Muscle layer of colon (tissue), 2 donors: ENCODE data around the gene LIMA1.
"Not testable (repeated sequence)": the region's sequence is repeated elsewhere in the genome, so short reads cannot be mapped to it uniquely, and the experiment has no call there.

Experiments used
- H3K27ac ChIP-seq: one replicate; pipeline ENCODE4 v1.7.0; 2013; ENCODE audit warnings: low read depth, mild to moderate bottlenecking, low read length, moderate library complexity
- H3K27me3 ChIP-seq, 2 donors: one replicate each; pipeline ENCODE4 v1.7.0; 2013; ENCODE audit warnings: low read length in 2 of 2, mild to moderate bottlenecking in 2 of 2; ENCODE audit not compliant: insufficient read depth in 2 of 2, control insufficient read depth in 1 of 2
- H3K36me3 ChIP-seq: one replicate; pipeline ENCODE4 v1.7.0; 2013; ENCODE audit warnings: mild to moderate bottlenecking, low read length; ENCODE audit not compliant: insufficient read depth
- H3K4me1 ChIP-seq: one replicate; pipeline ENCODE4 v1.7.0; 2013; ENCODE audit warnings: mild to moderate bottlenecking, low read length; ENCODE audit not compliant: insufficient read depth
- H3K4me3 ChIP-seq, 2 donors: one replicate each; pipeline ENCODE4 v1.7.0; 2013; ENCODE audit warnings: low read length in 2 of 2, low read depth in 1 of 2, mild to moderate bottlenecking in 1 of 2, moderate library complexity in 1 of 2
- H3K9ac ChIP-seq: one replicate; pipeline ENCODE4 v1.7.0; 2013; ENCODE audit warnings: low read length
- H3K9me3 ChIP-seq: one replicate; pipeline ENCODE4 v1.7.0; 2013; ENCODE audit warnings: mild to moderate bottlenecking, low read length
- donor health status: abdominal sarcoma.
- donor health status: Adenocarcinoma of cecum.

The LIMA1 gene

DNA sequence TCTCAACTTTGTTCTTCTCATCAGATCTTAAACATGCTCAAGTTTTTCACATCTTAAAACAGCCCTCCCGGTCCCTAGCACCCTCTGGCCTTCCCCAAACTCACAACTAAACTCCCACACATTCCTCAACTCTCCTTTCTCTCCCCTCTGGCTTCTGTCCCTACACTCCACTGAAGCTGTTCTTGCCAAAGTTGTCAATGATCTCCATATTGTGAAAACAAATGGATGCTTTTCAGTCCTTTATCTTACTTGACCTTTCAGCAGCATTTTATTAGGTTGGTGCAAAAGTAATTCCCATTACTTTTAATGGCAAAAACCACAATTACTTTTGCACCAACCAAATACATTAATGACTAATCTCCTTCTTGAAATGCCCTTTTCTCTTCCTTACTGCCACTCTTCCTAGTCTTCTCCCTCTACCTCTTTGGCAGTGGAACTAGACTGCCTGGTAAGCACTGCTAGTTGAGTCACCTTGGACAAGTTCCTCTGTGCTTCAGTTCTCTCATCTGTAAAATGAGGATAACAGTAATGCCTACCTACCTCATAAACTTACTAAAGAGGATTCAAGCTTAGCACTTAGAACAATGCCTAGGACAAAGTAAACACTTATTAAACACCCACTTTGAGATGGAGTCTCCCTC lies 132.2 kb downstream of the LIMA1 start:
- Histone ChIP-seq H3K4me1 (no peaks in the 10 kb centered on the region), H3K27me3 (no peaks in the 10 kb centered on the region), H3K27ac (no peak overlapping the region), H3K9me3 (no peaks in the 10 kb centered on the region), H3K4me3 (no peak overlapping the region), H3K9ac (no peak overlapping the region), H3K36me3 (no peaks in the 10 kb centered on the region)

DNA sequence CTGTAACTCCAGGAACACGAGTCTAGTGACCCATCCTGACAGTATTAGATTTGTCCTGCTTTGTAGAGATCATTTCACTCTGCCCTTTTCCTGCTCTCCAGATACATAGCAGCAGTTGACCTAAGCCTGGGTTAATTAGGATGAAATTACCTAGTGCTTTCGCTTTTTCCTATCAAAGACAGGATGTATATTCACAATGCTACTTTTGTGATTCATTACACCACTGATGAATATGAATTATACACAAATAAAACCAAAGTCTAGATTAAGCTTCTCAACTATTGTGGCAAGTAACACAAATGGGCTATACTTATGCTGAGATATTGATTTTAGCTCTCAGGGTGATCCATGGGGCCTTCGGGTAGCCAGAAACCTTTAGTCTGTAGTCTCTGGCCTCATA lies 134.0 kb downstream of the LIMA1 start:
- H3K9me3 ChIP-seq: no peaks in the 10 kb centered on the region
- no peaks in the 10 kb centered on the region for H3K4me1 ChIP-seq
- H3K4me3 ChIP-seq: no peak overlapping the region
- H3K27me3 ChIP-seq: no peaks in the 10 kb centered on the region
- H3K9ac ChIP-seq: no peak overlapping the region
- no peaks in the 10 kb centered on the region for H3K36me3 ChIP-seq
- H3K27ac ChIP-seq: no peak overlapping the region

DNA sequence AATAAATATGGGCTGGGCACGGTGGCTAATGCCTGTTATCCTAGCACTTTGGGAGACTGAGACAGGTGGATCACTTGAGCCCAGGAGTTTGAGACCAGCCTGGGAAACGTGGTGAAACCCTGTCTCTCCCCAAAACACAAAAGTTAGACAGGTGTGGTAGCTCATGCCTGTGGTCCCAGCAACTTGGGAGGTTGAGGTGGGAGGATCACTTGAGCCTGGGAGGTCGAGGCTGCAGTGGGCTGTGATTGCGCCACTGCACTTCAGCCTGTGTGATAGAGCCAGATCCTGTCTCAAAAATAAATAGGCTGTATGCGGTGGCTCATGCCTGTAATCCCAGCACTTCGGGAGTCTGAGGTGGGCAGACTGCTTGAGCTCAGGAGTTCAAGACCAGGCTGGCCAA lies 135.3 kb downstream of the LIMA1 start:
- H3K27ac ChIP-seq, H3K4me3 ChIP-seq, H3K4me1 ChIP-seq, H3K9me3 ChIP-seq, H3K9ac ChIP-seq, H3K27me3 ChIP-seq, H3K36me3 ChIP-seq: not testable (repeated sequence)

DNA sequence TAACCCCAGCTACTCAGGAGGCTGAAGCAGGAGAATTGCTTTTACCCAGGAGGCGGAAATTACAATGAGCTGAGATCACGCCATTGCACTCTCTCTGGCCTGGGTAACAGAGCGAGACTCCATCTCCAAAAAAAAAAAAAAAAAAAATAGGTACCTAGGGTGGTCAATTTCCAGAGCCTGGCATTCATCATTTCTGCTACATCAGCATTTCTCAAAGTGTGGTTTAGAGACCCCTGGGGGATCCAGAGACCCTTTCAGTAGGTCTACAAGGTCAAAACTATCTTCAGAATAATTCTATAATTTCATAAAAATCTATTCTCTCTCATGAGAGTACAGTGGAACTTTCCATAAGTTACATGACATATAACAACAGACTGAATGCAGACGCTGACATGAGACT lies 136.0 kb downstream of the LIMA1 start:
- Histone ChIP-seq H3K9me3 (no peaks in the 10 kb centered on the region), H3K4me3 (no peak overlapping the region), H3K27ac (no peak overlapping the region), H3K4me1 (no peaks in the 10 kb centered on the region), H3K36me3 (peaks cover 12% of the 10 kb centered on the region), H3K9ac (no peak overlapping the region), H3K27me3 (no peaks in the 10 kb centered on the region)

DNA sequence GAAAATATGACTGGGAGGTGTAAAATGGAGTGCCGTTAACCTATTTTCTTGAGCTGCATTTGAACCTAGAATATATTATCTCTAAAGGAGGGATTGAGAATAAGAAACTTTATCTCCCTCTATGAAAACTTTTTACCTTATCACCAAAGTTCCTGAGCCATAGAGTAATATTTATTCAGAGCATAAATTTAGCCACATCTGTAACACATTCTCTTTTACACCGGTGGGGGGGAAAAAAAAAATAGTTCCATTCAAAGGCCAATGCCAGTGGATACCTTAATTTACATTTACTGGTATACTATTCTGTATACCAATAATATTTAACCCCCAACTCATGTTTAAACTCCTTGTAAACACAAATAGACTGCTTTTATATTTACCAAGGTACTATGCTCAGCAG lies 137.9 kb downstream of the LIMA1 start:
- Histone ChIP-seq H3K4me3 (no peak overlapping the region), H3K4me1 (no peaks in the 10 kb centered on the region)

DNA sequence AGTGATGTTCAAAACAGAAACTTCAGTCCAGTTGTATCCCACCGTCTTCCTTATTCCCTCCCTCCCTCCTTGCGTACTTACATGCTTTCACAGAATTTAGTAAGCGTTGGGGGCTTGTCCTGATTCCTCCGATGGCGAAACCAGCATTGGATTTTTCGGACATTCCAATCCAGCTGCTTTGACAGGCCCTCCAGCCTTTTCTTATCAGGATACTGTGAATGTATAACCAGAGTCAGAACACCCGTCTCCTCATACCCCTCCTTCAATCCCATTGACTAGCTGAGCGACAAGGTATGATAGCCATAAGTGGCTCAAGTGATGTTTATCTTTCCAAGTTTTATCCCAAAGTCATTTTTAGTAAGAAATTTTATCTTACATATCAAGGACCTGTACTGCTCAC lies 140.3 kb downstream of the LIMA1 start:
- Histone ChIP-seq H3K27me3 (no peaks in the 10 kb centered on the region), H3K27ac (no peak overlapping the region), H3K4me3 (no peak overlapping the region), H3K9me3 (no peaks in the 10 kb centered on the region), H3K36me3 (peaks cover 27% of the 10 kb centered on the region), H3K4me1 (no peaks in the 10 kb centered on the region), H3K9ac (no peak overlapping the region)

More for the DNA sequence above, 137.9 kb downstream of the LIMA1 start:
- no peaks in the 10 kb centered on the region for H3K27me3 ChIP-seq
- no peak overlapping the region for H3K9ac ChIP-seq
- no peaks in the 10 kb centered on the region for H3K9me3 ChIP-seq
- peaks cover 20% of the 10 kb centered on the region for H3K36me3 ChIP-seq
- H3K27ac ChIP-seq: no peak overlapping the region

DNA sequence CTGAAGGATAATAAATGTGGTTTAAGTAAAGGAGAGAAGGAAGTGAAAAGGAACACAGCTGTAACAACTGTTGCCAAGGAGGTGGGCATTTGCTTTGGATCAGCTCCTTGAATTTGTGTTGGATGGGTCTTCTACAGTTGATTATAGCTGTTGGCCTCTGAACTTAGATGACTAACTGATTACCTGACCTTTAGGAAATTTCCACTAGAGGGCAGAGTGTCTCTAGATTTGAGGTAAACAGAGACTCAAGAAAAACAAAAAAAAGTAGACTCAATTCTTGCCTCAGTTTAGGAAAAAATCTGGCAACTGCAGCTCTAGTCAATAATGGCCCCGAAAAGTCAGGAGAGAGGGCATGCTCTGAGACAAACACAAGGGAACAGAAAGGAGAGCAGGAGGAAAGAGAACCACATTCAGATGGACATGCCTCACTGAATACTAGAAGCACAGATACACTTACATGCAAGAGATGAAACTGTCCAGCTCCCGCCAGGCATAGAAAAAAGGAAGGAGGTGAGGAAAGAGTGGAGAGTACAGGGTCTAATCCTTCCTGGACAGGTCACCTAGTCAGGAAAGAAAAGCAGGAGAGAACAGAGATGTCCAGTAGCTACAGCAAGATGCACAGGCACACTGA lies 150.7 kb downstream of the LIMA1 start:
- Histone ChIP-seq H3K27me3 (no peaks in the 10 kb centered on the region), H3K4me3 (no peak overlapping the region), H3K9ac (no peak overlapping the region), H3K36me3 (peaks cover 54% of the 10 kb centered on the region), H3K4me1 (peaks cover 12% of the 10 kb centered on the region), H3K27ac (no peak overlapping the region), H3K9me3 (no peaks in the 10 kb centered on the region)

DNA sequence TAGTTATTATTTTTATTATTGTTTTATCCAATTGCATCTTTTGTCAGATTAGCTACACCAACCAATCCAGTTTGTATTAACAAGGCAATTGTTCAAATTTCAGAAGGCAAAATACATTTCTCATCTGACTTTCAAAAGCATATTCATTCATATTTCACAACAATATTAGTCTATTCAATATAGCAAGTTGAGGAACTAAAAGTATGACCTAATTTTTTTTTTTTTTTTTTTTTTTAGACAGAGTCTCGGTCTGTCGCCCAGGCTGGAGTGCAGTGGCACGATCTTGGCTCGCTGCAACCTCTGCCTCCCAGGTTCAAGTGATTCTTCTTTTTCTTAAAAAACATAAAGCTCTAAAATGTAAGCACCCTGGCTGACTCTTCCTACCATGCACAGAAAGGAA lies 154.0 kb downstream of the LIMA1 start:
- Histone ChIP-seq H3K27ac (no peak overlapping the region), H3K9ac (no peak overlapping the region), H3K4me1 (peaks cover 6% of the 10 kb centered on the region), H3K27me3 (no peaks in the 10 kb centered on the region), H3K9me3 (no peaks in the 10 kb centered on the region), H3K4me3 (no peak overlapping the region), H3K36me3 (peaks cover 46% of the 10 kb centered on the region)

DNA sequence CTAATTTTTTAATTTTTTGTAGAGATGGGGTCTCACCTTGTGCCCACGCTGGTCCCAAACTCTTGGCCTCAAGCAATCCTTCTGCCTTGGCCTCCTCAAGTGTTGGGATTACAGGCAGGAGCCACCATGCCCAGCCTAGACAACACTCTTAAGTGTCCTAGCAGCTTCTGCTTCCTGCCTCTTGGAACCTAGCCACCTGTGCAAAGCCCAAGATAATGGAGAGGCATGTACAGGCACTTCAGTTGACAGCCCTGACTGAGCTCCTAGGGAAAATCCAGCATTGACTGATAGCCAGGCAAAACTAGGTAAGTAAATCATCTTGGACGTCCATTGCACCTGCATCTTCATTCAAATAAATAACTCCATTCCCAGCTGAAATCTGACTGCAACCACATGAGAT lies 155.8 kb downstream of the LIMA1 start:
- H3K4me1 ChIP-seq: peaks cover 1% of the 10 kb centered on the region
- H3K9me3 ChIP-seq: no peaks in the 10 kb centered on the region
- H3K9ac ChIP-seq: no peak overlapping the region
- H3K27me3 ChIP-seq: no peaks in the 10 kb centered on the region
- H3K27ac ChIP-seq: no peak overlapping the region
- no peak overlapping the region for H3K4me3 ChIP-seq
- peaks cover 60% of the 10 kb centered on the region for H3K36me3 ChIP-seq
